Measurements from ENCODE around the gene RHOH. TPM values are rescaled to one million over a fixed set of nuclear protein-coding genes. Genes with fewer than 3 reads are reported as not detected.
A peak's percentile ranks its signal among the peaks of the same experiment; 100 is the strongest.

The RHOH gene
- total RNA-seq, 1 experiment from 2014 or later: not detected

DNA sequence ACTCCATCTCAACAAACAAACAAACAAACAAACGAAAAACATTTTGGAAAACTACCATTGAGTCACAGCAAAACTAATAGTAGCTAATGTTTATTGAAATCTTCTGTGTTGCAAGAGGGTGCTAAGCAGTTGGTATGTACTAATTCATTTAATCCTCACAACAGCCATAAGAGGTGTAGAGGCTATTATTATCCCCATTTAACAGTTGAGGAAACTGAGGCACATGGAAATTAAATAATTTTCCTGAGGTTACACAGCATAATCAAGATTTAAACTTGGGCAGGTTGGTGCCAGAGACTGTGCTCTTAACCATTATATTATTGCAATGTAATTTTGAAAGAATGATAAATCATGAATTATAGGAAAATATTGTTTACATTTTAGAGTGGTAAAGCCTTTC is 17.5 kb upstream of the RHOH start:
- CTCF ChIA-PET: no interaction called here
- no peak overlapping the region for H3K4me2 ChIP-seq

GRCh38 chr4:40180356-40180755 is 16.5 kb upstream of the RHOH start:
- intact Hi-C loops (cut with micrococcal nuclease; ENCODE audit: unreplicated experiment): no loop called here
- Histone ChIP-seq H3K9me2 (ENCODE audit: insufficient read depth) (no peaks in the 10 kb centered on the region), H2AFZ (no peak overlapping the region), H3K27me3 (ENCODE audit: insufficient read depth, low read depth) (no peaks in the 10 kb centered on the region), H4K20me1 (ENCODE audit: insufficient read depth) (no peaks in the 10 kb centered on the region), H3K27ac (peak overlapping the region; percentile 75), H3K4me1 (replicated peaks; ENCODE audit: insufficient read depth) (peaks cover 11% of the 10 kb centered on the region), H3K79me2 (ENCODE audit: low read depth) (no peaks in the 10 kb centered on the region), H3K36me3 (ENCODE audit: low read depth) (no peaks in the 10 kb centered on the region), H3K4me2 (peak overlapping the region; percentile 19; the same call in 1 of the 2 replicates), H3F3A (ENCODE audit: insufficient read depth, low read depth) (no peaks in the 10 kb centered on the region), H3K4me3 (no peak overlapping the region), H3K9me3 (ENCODE audit: insufficient read depth, low read depth) (no peaks in the 10 kb centered on the region)
- POLR2A ChIA-PET (ENCODE audit: unreplicated experiment): no interaction called here
- BruUV-seq (replicated peaks): no TSS peak
- CTCF ChIA-PET: no interaction called here
- TF ChIP-seq CTCF (conservative IDR thresholded peaks at IDR 0.05): no peak
- TF ChIP-seq EZH2 (IDR thresholded peaks at IDR 0.05; ENCODE audit: low read depth): no peak
- peak in 1 of 2 experiments; percentile 78 for DNase-seq

More for the DNA sequence above, 17.5 kb upstream of the RHOH start:
- no peaks in the 10 kb centered on the region for H3K36me3 ChIP-seq (ENCODE audit: low read depth)
- no peak for DNase-seq
- no peak overlapping the region for H2AFZ ChIP-seq
- intact Hi-C loops (cut with micrococcal nuclease; ENCODE audit: unreplicated experiment): no loop called here
- TF ChIP-seq EZH2 (IDR thresholded peaks at IDR 0.05; ENCODE audit: low read depth) (no peak), CTCF (conservative IDR thresholded peaks at IDR 0.05) (no peak)
- peaks cover 11% of the 10 kb centered on the region for H3K4me1 ChIP-seq (replicated peaks; ENCODE audit: insufficient read depth)
- H4K20me1 ChIP-seq (ENCODE audit: insufficient read depth): no peaks in the 10 kb centered on the region
- no TSS peak for BruUV-seq (replicated peaks)
- H3K27ac ChIP-seq: peak overlapping the region; percentile 75
- POLR2A ChIA-PET (ENCODE audit: unreplicated experiment): no interaction called here
- H3F3A ChIP-seq (ENCODE audit: insufficient read depth, low read depth): no peaks in the 10 kb centered on the region
- no peaks in the 10 kb centered on the region for H3K79me2 ChIP-seq (ENCODE audit: low read depth)
- no peak overlapping the region for H3K4me3 ChIP-seq
- H3K9me3 ChIP-seq (ENCODE audit: insufficient read depth, low read depth): no peaks in the 10 kb centered on the region
- H3K27me3 ChIP-seq (ENCODE audit: insufficient read depth, low read depth): no peaks in the 10 kb centered on the region
- H3K9me2 ChIP-seq (ENCODE audit: insufficient read depth): no peaks in the 10 kb centered on the region

DNA sequence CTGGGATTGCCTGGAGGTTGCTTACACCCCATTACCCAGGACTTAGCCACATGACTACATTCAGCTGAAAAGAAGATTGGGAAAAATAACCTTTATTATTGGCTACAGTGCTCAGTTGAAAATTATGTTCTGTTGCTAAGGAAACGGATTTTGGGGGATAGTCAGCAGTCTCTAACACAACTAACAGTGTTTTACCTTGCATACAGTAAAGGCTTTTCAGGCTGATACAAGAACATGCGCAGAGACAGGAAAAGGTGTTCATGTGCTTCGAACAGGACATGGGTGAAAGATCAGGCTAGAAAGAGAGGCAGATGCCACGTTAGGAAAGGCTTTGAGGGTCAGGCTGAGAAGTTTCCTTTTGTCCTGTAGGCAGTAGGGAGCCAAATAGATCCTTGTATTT is 14.8 kb upstream of the RHOH start:
- Histone ChIP-seq H3K4me2 (no peak overlapping the region), H4K20me1 (ENCODE audit: insufficient read depth) (no peaks in the 10 kb centered on the region), H3K27me3 (ENCODE audit: insufficient read depth, low read depth) (no peaks in the 10 kb centered on the region), H3F3A (ENCODE audit: insufficient read depth, low read depth) (no peaks in the 10 kb centered on the region), H3K9me3 (ENCODE audit: insufficient read depth, low read depth) (no peaks in the 10 kb centered on the region), H3K27ac (no peak overlapping the region), H3K9me2 (ENCODE audit: insufficient read depth) (no peaks in the 10 kb centered on the region), H3K4me1 (replicated peaks; ENCODE audit: insufficient read depth) (peaks cover 11% of the 10 kb centered on the region), H3K36me3 (ENCODE audit: low read depth) (no peaks in the 10 kb centered on the region), H3K4me3 (no peak overlapping the region), H3K79me2 (ENCODE audit: low read depth) (no peaks in the 10 kb centered on the region), H2AFZ (no peak overlapping the region)
- POLR2A ChIA-PET (ENCODE audit: unreplicated experiment): interaction anchor here (0.7 kb wide), 1 partner anchor 13 kb away, joined by 3 read pairs; no protein-coding TSS in a partner anchor
- TF ChIP-seq CTCF (conservative IDR thresholded peaks at IDR 0.05): no peak
- TF ChIP-seq EZH2 (IDR thresholded peaks at IDR 0.05; ENCODE audit: low read depth): no peak
- DNase-seq: no peak
- BruUV-seq (replicated peaks): no TSS peak
- CTCF ChIA-PET: no interaction called here
- intact Hi-C loops (cut with micrococcal nuclease; ENCODE audit: unreplicated experiment): no loop called here

All from PC-9 (cell line).